Sigmoid colon (tissue), 7 donors: ENCODE data around the gene VDAC1. TPM values are rescaled to one million over a fixed set of nuclear protein-coding genes. Genes with fewer than 3 reads are reported as not detected.

Experiments
- DNase-seq: peaks from one replicate; pipeline ENCODE4 v3.0.0-alpha.2; 2019
- H3K27ac ChIP-seq, 4 donors: fragments of 200-600 bp; sonication (generic); one replicate each; pipeline ENCODE4 v1.5.1; 2016 to 2019; ENCODE audit warnings: mild to moderate bottlenecking in 1 of 4
- H3K27me3 ChIP-seq, 3 donors: fragments of 200-600 bp; sonication (generic); one replicate each; pipeline ENCODE4 v1.5.1; 2019; ENCODE audit warnings: mild to moderate bottlenecking in 1 of 3
- H3K36me3 ChIP-seq, 4 donors: fragments of 200-600 bp; sonication (generic); one replicate each; pipeline ENCODE4 v1.5.1; 2016 to 2019
- H3K4me1 ChIP-seq, 4 donors: fragments of 200-600 bp; sonication (generic); one replicate each; pipeline ENCODE4 v1.5.1; 2017 to 2019
- H3K4me3 ChIP-seq, 4 donors: fragments of 200-600 bp; sonication (generic); one replicate each; pipeline ENCODE4 v1.5.1; 2017 to 2019; ENCODE audit warnings: mild to moderate bottlenecking in 2 of 4, moderate library complexity in 1 of 4
- H3K9me3 ChIP-seq, 4 donors: fragments of 200-600 bp in 3 of 4; sonication (generic) in 3 of 4; one replicate each; pipeline versions ENCODE4 v1.5.1 to v1.6.1; 2013 to 2019
- CTCF ChIP-seq, 4 experiments: fragments of 450-650 bp in 3 of 4; fragments of 200-600 bp in 1 of 4; IDR thresholded peaks; one replicate each; pipeline ENCODE4 v1.5.1; 2016 to 2019; ENCODE audit warnings: antibody characterized with exemption in 4 of 4, mild to moderate bottlenecking in 3 of 4, moderate library complexity in 2 of 4
- EP300 ChIP-seq, 4 donors: sonication (generic); formaldehyde crosslinking; IDR thresholded peaks; one replicate each; pipeline ENCODE4 v1.6.1; 2017; ENCODE audit warnings: antibody characterized with exemption in 4 of 4
- POLR2A ChIP-seq, 2 donors: fragments of 450-650 bp; IDR thresholded peaks; one replicate each; pipeline ENCODE4 v1.6.1; 2016; ENCODE audit warnings: antibody characterized with exemption in 2 of 2, mild to moderate bottlenecking in 2 of 2, moderate library complexity in 2 of 2
- POLR2AphosphoS5 ChIP-seq, 4 donors: sonication (generic); formaldehyde crosslinking; IDR thresholded peaks; one replicate each; pipeline ENCODE4 v1.6.1; 2017; ENCODE audit warnings: antibody characterized with exemption in 4 of 4
- WGBS, 2 donors: extraction: QIAGEN DNeasy Blood & Tissue Kit; methylation state at CpG; one replicate each; pipeline ENCODE4 v1.1.7; 2013; 5-methylcytosine and 5-hydroxymethylcytosine counted together
- intact Hi-C: fragments of 100-400 bp; cut with DNase I; formaldehyde crosslinking; loops from one replicate; pipeline ENCODE4 v1.15.1; 2023
- polyA plus RNA-seq, 3 donors: library from polyadenylated mRNA; stranded (reverse); fragments of 200-250 nt; gene quantifications; one replicate each; pipeline ENCODE4 v1.2.3, GENCODE V29; 2013
- total RNA-seq, 4 donors: library from RNA; depleted of rRNA; stranded (reverse); fragments of >200 nt; gene quantifications; one replicate each; pipeline ENCODE4 v1.1.0, GENCODE V29; 2016
- donor health status: healthy with polysubstance abuse.
- donor health status: Bipolar disorder and iron deficiency.
- donor health status: healthy.

Gene VDAC1
- total and polyA plus RNA-seq, 7 donors, result 71.3 to 361 (median 99.2) TPM

GRCh38 chr5:133945568-133945967 is 59.2 kb downstream of the VDAC1 start:
- WGBS, 2 donors, result 83 to 91% methylated on average over 3 of the region's 3 CpGs
- H3K4me3 ChIP-seq, result no peak overlapping the region
- DNase-seq, result no peak
- TF ChIP-seq CTCF (IDR thresholded peaks at IDR 0.05), result no peak
- no peak for TF ChIP-seq EP300 (IDR thresholded peaks at IDR 0.05)
- TF ChIP-seq POLR2A (IDR thresholded peaks at IDR 0.05), result no peak
- no peak for TF ChIP-seq POLR2AphosphoS5 (IDR thresholded peaks at IDR 0.05)
- H3K9me3 ChIP-seq, result no peaks in the 10 kb centered on the region
- no peak overlapping the region for H3K27ac ChIP-seq
- H3K4me1 ChIP-seq, result peaks cover 0 to 9% (median 0%) of the 10 kb centered on the region in 4 donors
- no peaks in the 10 kb centered on the region for H3K36me3 ChIP-seq
- H3K27me3 ChIP-seq, result no peaks in the 10 kb centered on the region
- intact Hi-C loops, result no loop called here

GRCh38 chr5:133944263-133945185 is 60.3 kb downstream of the VDAC1 start:
- Histone ChIP-seq H3K27ac (no peak overlapping the region), H3K9me3 (no peaks in the 10 kb centered on the region), H3K27me3 (no peaks in the 10 kb centered on the region), H3K36me3 (no peaks in the 10 kb centered on the region), H3K4me3 (no peak overlapping the region), H3K4me1 (peaks cover 0 to 9% (median 0%) of the 10 kb centered on the region in 4 donors)
- WGBS, 2 donors, result 55 to 67% methylated on average over 19 of the region's 19 CpGs
- DNase-seq, result no peak
- TF ChIP-seq POLR2A (IDR thresholded peaks at IDR 0.05) (no peak), CTCF (IDR thresholded peaks at IDR 0.05) (peak in 2 of 4 experiments; percentile 24 to 36)
- intact Hi-C loops, result no loop called here

GRCh38 chr5:133943475-133943817 is 61.3 kb downstream of the VDAC1 start:
- WGBS, 2 donors, result 54 to 82% methylated on average over 7 of the region's 7 CpGs
- H3K27ac ChIP-seq, result no peak overlapping the region

GRCh38 chr5:133942614-133943474 is 61.9 kb downstream of the VDAC1 start:
- TF ChIP-seq POLR2A (IDR thresholded peaks at IDR 0.05), result no peak
- TF ChIP-seq CTCF (IDR thresholded peaks at IDR 0.05), result no peak
- no peak for TF ChIP-seq EP300 (IDR thresholded peaks at IDR 0.05)
- TF ChIP-seq POLR2AphosphoS5 (IDR thresholded peaks at IDR 0.05), result no peak
- no peaks in the 10 kb centered on the region for H3K9me3 ChIP-seq
- DNase-seq, result no peak
- intact Hi-C loops, result no loop called here
- H3K4me3 ChIP-seq, result no peak overlapping the region
- WGBS, 2 donors, result 71 to 85% methylated on average over 11 of the region's 11 CpGs
- no peaks in the 10 kb centered on the region for H3K27me3 ChIP-seq
- peaks cover 0 to 9% (median 0%) of the 10 kb centered on the region in 4 donors for H3K4me1 ChIP-seq
- H3K36me3 ChIP-seq, result no peaks in the 10 kb centered on the region
- H3K27ac ChIP-seq, result no peak overlapping the region

More at GRCh38 chr5:133943475-133943817, 61.3 kb downstream of the VDAC1 start:
- H3K27me3 ChIP-seq, result no peaks in the 10 kb centered on the region
- no peak overlapping the region for H3K4me3 ChIP-seq
- intact Hi-C loops, result no loop called here
- no peak for DNase-seq
- H3K36me3 ChIP-seq, result no peaks in the 10 kb centered on the region
- H3K9me3 ChIP-seq, result no peaks in the 10 kb centered on the region
- peaks cover 0 to 9% (median 0%) of the 10 kb centered on the region in 4 donors for H3K4me1 ChIP-seq
- no peak for TF ChIP-seq POLR2A (IDR thresholded peaks at IDR 0.05)
- TF ChIP-seq CTCF (IDR thresholded peaks at IDR 0.05), result no peak
- no peak for TF ChIP-seq EP300 (IDR thresholded peaks at IDR 0.05)
- TF ChIP-seq POLR2AphosphoS5 (IDR thresholded peaks at IDR 0.05), result no peak
